ENCODE results near the gene RXFP2. TPM values are rescaled to one million over a fixed set of nuclear protein-coding genes. Genes with fewer than 3 reads are reported as not detected.

The RXFP2 gene
- total RNA-seq, 2 donors from 2014 or later = not detected

DNA sequence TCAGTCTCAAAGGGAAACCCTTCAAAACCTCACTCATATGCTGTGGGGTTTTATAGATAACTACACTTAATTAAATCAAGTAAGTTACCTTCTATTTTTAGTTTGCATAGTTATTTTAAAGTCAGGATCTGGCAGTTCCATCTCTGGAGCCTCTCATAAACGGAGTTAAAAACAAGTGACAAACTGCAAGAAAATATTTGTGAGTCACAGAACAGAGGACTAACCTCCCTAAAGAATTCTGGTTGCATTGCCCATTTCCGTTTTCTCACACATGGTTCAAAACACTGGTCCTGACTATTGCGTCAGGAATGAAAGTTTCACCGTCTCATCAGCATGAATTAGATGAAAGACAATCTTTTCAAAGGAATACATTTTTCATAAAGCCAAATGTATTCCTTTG lies 10.6 kb downstream of the RXFP2 start:
- intact Hi-C loops (cut with DNase I) = loop anchor here (10.0 kb wide), 1 partner anchor 515 kb away; no protein-coding TSS in a partner anchor
- no peaks in the 10 kb centered on the region for H3K36me3 ChIP-seq
- WGBS = 63% methylated on average over 4 of the region's 4 CpGs
- H3K4me3 ChIP-seq = no peak overlapping the region
- H3K9me3 ChIP-seq = no peaks in the 10 kb centered on the region
- H3K27ac ChIP-seq = no peak overlapping the region
- no peak for TF ChIP-seq POLR2A (IDR thresholded peaks at IDR 0.05)
- TF ChIP-seq POLR2AphosphoS5 (IDR thresholded peaks at IDR 0.05) = no peak
- TF ChIP-seq, protein P1, sequence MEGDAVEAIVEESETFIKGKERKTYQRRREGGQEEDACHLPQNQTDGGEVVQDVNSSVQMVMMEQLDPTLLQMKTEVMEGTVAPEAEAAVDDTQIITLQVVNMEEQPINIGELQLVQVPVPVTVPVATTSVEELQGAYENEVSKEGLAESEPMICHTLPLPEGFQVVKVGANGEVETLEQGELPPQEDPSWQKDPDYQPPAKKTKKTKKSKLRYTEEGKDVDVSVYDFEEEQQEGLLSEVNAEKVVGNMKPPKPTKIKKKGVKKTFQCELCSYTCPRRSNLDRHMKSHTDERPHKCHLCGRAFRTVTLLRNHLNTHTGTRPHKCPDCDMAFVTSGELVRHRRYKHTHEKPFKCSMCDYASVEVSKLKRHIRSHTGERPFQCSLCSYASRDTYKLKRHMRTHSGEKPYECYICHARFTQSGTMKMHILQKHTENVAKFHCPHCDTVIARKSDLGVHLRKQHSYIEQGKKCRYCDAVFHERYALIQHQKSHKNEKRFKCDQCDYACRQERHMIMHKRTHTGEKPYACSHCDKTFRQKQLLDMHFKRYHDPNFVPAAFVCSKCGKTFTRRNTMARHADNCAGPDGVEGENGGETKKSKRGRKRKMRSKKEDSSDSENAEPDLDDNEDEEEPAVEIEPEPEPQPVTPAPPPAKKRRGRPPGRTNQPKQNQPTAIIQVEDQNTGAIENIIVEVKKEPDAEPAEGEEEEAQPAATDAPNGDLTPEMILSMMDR (IDR thresholded peaks at IDR 0.05) = no peak
- H3K27me3 ChIP-seq (replicated peaks; ENCODE audit: insufficient read depth) = no peaks in the 10 kb centered on the region
- no peaks in the 10 kb centered on the region for H3K4me1 ChIP-seq (replicated peaks)
- DNase-seq (ENCODE audit: low spot score) = no peak

DNA sequence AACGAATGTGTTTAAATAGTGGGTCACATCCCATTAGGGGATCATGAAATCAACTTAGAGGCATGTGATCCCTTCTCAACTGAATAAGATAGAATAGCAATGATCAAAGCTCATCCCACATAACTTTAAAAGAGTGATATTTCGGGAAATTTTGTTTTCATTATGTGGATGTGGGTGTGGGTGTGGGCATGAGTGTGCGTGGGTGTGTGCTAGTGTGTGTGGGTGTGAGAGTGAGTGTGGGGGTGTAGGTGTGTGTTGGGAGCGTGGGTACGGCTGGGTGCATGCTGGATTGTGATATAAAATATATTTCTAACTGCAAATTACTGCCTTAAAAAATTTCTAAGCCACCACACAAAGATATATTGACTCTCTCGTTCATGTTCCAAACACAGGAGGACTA lies 15.9 kb downstream of the RXFP2 start:
- 67% methylated on average over 6 of the region's 6 CpGs for WGBS
- DNase-seq (ENCODE audit: low spot score) = no peak
- no peak overlapping the region for H3K4me3 ChIP-seq
- intact Hi-C loops (cut with DNase I) = no loop called here
- no peaks in the 10 kb centered on the region for H3K9me3 ChIP-seq
- TF ChIP-seq POLR2A (IDR thresholded peaks at IDR 0.05) = no peak
- TF ChIP-seq, protein P1 (IDR thresholded peaks at IDR 0.05) = no peak
- TF ChIP-seq POLR2AphosphoS5 (IDR thresholded peaks at IDR 0.05) = no peak
- no peaks in the 10 kb centered on the region for H3K27me3 ChIP-seq (replicated peaks; ENCODE audit: insufficient read depth)
- H3K27ac ChIP-seq = no peak overlapping the region
- H3K36me3 ChIP-seq = no peaks in the 10 kb centered on the region
- H3K4me1 ChIP-seq (replicated peaks) = no peaks in the 10 kb centered on the region

DNA sequence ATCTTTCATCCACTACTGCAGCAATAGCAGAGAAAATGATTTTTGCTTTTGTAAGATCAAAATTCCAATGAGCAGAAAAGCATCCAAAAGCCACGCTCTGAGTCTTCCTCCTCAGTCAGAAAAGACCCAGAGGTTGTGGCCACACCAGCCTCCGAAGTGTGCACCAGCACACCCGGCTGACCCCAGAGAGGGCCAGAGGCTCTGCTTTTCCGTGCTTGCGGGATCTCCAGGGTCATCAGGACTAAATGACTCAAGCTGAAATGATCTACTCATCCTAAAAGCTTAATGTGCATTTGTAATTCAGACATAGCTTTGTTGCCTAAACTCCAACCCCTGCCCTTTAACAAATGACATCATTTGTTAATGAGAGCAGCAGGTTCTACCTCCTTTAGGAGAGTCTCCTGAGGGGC lies 16.5 kb downstream of the RXFP2 start:
- 89% methylated on average over 5 of the region's 5 CpGs for WGBS
- H3K27ac ChIP-seq = no peak overlapping the region
- H3K27me3 ChIP-seq (replicated peaks; ENCODE audit: insufficient read depth) = no peaks in the 10 kb centered on the region
- DNase-seq (ENCODE audit: low spot score) = no peak
- intact Hi-C loops (cut with DNase I) = no loop called here
- H3K4me3 ChIP-seq = no peak overlapping the region
- H3K9me3 ChIP-seq = no peaks in the 10 kb centered on the region
- TF ChIP-seq, protein P1 (IDR thresholded peaks at IDR 0.05) = no peak
- TF ChIP-seq POLR2A (IDR thresholded peaks at IDR 0.05) (no peak), POLR2AphosphoS5 (IDR thresholded peaks at IDR 0.05) (no peak)
- no peaks in the 10 kb centered on the region for H3K36me3 ChIP-seq
- no peaks in the 10 kb centered on the region for H3K4me1 ChIP-seq (replicated peaks)

DNA sequence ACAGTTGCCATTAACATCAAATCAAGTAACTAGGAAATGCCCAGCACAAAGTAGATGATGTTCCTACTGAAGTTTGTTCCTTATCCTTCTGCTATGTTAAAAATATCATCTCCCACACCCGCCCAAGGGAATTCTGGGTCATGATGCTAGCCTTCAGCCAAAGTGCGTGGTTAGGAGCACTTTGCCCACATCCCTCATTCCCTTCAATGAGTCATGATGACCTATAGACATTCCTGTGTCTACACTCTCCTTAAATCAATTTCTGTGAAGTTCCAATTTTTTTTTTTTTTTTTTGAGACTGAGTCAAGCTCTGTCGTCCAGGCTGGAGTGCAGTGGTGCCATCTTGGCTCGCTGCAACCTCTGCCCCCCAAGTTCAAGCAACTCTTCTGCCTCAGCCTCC lies 17.0 kb downstream of the RXFP2 start:
- H3K4me1 ChIP-seq (replicated peaks) = no peaks in the 10 kb centered on the region
- no peak for DNase-seq (ENCODE audit: low spot score)
- TF ChIP-seq POLR2A (IDR thresholded peaks at IDR 0.05) (no peak), POLR2AphosphoS5 (IDR thresholded peaks at IDR 0.05) (no peak)
- TF ChIP-seq, protein P1 (IDR thresholded peaks at IDR 0.05) = no peak
- intact Hi-C loops (cut with DNase I) = no loop called here
- 79% methylated on average over 4 of the region's 4 CpGs for WGBS
- H3K27me3 ChIP-seq (replicated peaks; ENCODE audit: insufficient read depth) = no peaks in the 10 kb centered on the region
- H3K36me3 ChIP-seq = no peaks in the 10 kb centered on the region
- no peak overlapping the region for H3K27ac ChIP-seq
- no peak overlapping the region for H3K4me3 ChIP-seq
- H3K9me3 ChIP-seq = no peaks in the 10 kb centered on the region

DNA sequence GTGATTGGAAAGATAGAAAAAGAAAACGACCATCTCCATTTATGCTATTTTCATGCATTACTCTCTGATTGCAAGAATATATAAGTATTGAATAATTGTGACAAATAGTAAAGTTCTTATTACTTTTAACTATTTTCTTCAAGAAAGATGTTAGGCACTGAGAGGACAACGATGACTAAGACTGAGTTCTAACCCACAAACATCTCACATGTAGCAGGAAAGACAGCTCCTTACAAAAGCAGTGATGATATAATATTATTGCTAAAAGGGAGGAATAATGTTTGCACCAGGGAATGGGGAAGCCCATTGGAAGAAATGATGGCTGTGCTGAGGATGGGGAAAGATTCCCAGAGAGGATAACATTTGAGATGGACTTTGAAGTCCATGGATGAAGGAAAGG lies 22.6 kb downstream of the RXFP2 start:
- no peaks in the 10 kb centered on the region for H3K9me3 ChIP-seq
- intact Hi-C loops (cut with DNase I) = no loop called here
- no peak overlapping the region for H3K27ac ChIP-seq
- TF ChIP-seq, protein P1 (IDR thresholded peaks at IDR 0.05) = no peak
- TF ChIP-seq POLR2AphosphoS5 (IDR thresholded peaks at IDR 0.05) (no peak), POLR2A (IDR thresholded peaks at IDR 0.05) (no peak)
- WGBS = 75% methylated on average over 2 of the region's 2 CpGs
- H3K4me3 ChIP-seq = no peak overlapping the region
- no peak for DNase-seq (ENCODE audit: low spot score)
- H3K27me3 ChIP-seq (replicated peaks; ENCODE audit: insufficient read depth) = no peaks in the 10 kb centered on the region
- H3K36me3 ChIP-seq = no peaks in the 10 kb centered on the region
- H3K4me1 ChIP-seq (replicated peaks) = no peaks in the 10 kb centered on the region

Measured in prostate gland (tissue), 2 donors.